Upper lobe of right lung (tissue), 1 donor: ENCODE measurements around the gene SCLY. TPM values are rescaled to one million over a fixed set of nuclear protein-coding genes. Genes with fewer than 3 reads are reported as not detected.
A peak's percentile ranks its signal among the peaks of the same experiment; 100 is the strongest.
"Not testable (repeated sequence)": the region's sequence is repeated elsewhere in the genome, so short reads cannot be mapped to it uniquely, and the experiment has no call there.

Experiments used
- ATAC-seq: fragments of 200-7000 bp; cut with Tn5 transposase; one replicate; pipeline ENCODE4 v1.9.1; 2020; ENCODE audit warnings: mild to moderate bottlenecking, moderate library complexity
- DNase-seq: peaks from one replicate; pipeline ENCODE4 v3.0.0-alpha.2; 2020
- H3K27ac ChIP-seq: fragments of 200-600 bp; one replicate; pipeline ENCODE4 v1.8.0; 2022
- H3K27me3 ChIP-seq: fragments of 200-600 bp; one replicate; pipeline ENCODE4 v1.8.0; 2022; ENCODE audit warnings: mild to moderate bottlenecking
- H3K36me3 ChIP-seq: fragments of 200-600 bp; one replicate; pipeline ENCODE4 v1.8.0; 2022
- H3K4me1 ChIP-seq: fragments of 200-600 bp; one replicate; pipeline ENCODE4 v1.8.0; 2022
- H3K4me3 ChIP-seq: fragments of 200-600 bp; one replicate; pipeline ENCODE4 v1.8.0; 2022; ENCODE audit warnings: mild to moderate bottlenecking
- H3K9me3 ChIP-seq: fragments of 200-600 bp; one replicate; pipeline ENCODE4 v1.8.0; 2022
- CTCF ChIP-seq: fragments of 200-600 bp; IDR thresholded peaks from one replicate; pipeline ENCODE4 v1.8.0; 2022; ENCODE audit warnings: antibody characterized with exemption
- intact Hi-C: fragments of 100-400 bp; cut with DNase I; formaldehyde crosslinking; loops from one replicate; pipeline ENCODE4 v1.11.0; 2022
- total RNA-seq: library from RNA; stranded (reverse); fragmentation: NEBNext Ultra II Directional; extraction: Animal tissue kit (Norgen Biotek cat#: 25700); gene quantifications from one replicate; pipeline ENCODE4 v1.2.1, GENCODE V29; 2021
- donor health status: DM: no; HTN: yes; CAD: no; lungs with severe emphysema.

Gene SCLY
- total RNA-seq, 1 donor from 2014 or later: 13.0 TPM

GRCh38 chr2:238114851-238115660, 54.3 kb downstream of the SCLY start:
- Histone ChIP-seq H3K27ac (no peak overlapping the region), H3K9me3 (no peaks in the 10 kb centered on the region), H3K4me3 (no peak overlapping the region), H3K4me1 (no peaks in the 10 kb centered on the region), H3K36me3 (no peaks in the 10 kb centered on the region), H3K27me3 (peaks cover 14% of the 10 kb centered on the region)
- TF ChIP-seq CTCF: no peak
- intact Hi-C loops: no loop called here
- ATAC-seq (no peak), DNase-seq (no peak)

GRCh38 chr2:238115709-238116108, 54.9 kb downstream of the SCLY start:
- ATAC-seq, H3K36me3 ChIP-seq, H3K4me3 ChIP-seq, DNase-seq, H3K4me1 ChIP-seq, H3K9me3 ChIP-seq, H3K27ac ChIP-seq, intact Hi-C loops: not testable (repeated sequence)
- H3K27me3 ChIP-seq: peaks cover 17% of the 10 kb centered on the region

GRCh38 chr2:238116298-238117198, 55.7 kb downstream of the SCLY start:
- no peak overlapping the region for H3K27ac ChIP-seq
- H3K27me3 ChIP-seq: peaks cover 21% of the 10 kb centered on the region
- no peaks in the 10 kb centered on the region for H3K4me1 ChIP-seq
- no peak for TF ChIP-seq CTCF
- H3K36me3 ChIP-seq: no peaks in the 10 kb centered on the region
- DNase-seq: no peak
- ATAC-seq: peak; percentile 3
- no peak overlapping the region for H3K4me3 ChIP-seq
- no peaks in the 10 kb centered on the region for H3K9me3 ChIP-seq
- intact Hi-C loops: no loop called here

- TF ChIP-seq CTCF: no peak
- ATAC-seq (peak; percentile 18), DNase-seq (no peak)
- H3K27me3 ChIP-seq: peaks cover 23% of the 10 kb centered on the region
- intact Hi-C loops: no loop called here
- no peaks in the 10 kb centered on the region for H3K9me3 ChIP-seq
- no peak overlapping the region for H3K27ac ChIP-seq
- no peaks in the 10 kb centered on the region for H3K4me1 ChIP-seq
- no peak overlapping the region for H3K4me3 ChIP-seq
- no peaks in the 10 kb centered on the region for H3K36me3 ChIP-seq
These were observed 56.7 kb downstream of the SCLY start for GRCh38 chr2:238117199-238118154.

GRCh38 chr2:238119756-238120462, 59.1 kb downstream of the SCLY start:
- Histone ChIP-seq H3K4me1 (no peaks in the 10 kb centered on the region), H3K36me3 (no peaks in the 10 kb centered on the region), H3K27me3 (peaks cover 23% of the 10 kb centered on the region), H3K9me3 (no peaks in the 10 kb centered on the region), H3K4me3 (no peak overlapping the region), H3K27ac (no peak overlapping the region)
- no peak for DNase-seq
- intact Hi-C loops: no loop called here
- ATAC-seq: no peak
- no peak for TF ChIP-seq CTCF
